ENCODE measurements around the gene UQCC3. TPM values are rescaled to one million over a fixed set of nuclear protein-coding genes. Genes with fewer than 3 reads are reported as not detected.
A peak's percentile ranks its signal among the peaks of the same experiment; 100 is the strongest.
"Not testable (repeated sequence)": the region's sequence is repeated elsewhere in the genome, so short reads cannot be mapped to it uniquely, and the experiment has no call there.

The UQCC3 gene
- total RNA-seq = 11.1 TPM

DNA sequence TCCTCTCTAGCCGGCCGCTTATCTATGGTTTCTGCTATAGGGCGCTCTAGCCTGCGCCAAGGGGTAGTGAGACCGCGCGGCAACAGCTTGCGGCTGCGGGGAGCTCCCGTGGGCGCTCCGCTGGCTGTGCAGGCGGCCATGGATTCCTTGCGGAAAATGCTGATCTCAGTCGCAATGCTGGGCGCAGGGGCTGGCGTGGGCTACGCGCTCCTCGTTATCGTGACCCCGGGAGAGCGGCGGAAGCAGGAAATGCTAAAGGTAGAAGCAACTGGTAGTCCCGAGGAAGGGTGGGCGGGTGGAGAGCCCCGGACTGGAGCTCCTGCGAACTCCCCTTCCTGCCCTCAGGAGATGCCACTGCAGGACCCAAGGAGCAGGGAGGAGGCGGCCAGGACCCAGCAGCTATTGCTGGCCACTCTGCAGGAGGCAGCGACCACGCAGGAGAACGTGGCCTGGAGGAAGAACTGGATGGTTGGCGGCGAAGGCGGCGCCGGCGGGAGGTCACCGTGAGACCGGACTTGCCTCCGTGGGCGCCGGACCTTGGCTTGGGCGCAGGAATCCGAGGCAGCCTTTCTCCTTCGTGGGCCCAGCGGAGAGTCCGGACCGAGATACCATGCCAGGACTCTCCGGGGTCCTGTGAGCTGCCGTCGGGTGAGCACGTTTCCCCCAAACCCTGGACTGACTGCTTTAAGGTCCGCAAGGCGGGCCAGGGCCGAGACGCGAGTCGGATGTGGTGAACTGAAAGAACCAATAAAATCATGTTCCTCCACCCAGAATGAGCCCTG lies at the start of gene UQCC3, which contains the start of gene LBHD1:
UQCC3 (plus strand) TSS at position 66 of the 782 bp plus-strand sequence; CDS start at position 139, 73 bp downstream.
LBHD1 (minus strand) TSS at position 660 of the 782 bp plus-strand sequence. CDS start 2,236 bp downstream, outside the sequence.
- DNase-seq (ENCODE audit: low spot score) = peak; percentile 76

DNA sequence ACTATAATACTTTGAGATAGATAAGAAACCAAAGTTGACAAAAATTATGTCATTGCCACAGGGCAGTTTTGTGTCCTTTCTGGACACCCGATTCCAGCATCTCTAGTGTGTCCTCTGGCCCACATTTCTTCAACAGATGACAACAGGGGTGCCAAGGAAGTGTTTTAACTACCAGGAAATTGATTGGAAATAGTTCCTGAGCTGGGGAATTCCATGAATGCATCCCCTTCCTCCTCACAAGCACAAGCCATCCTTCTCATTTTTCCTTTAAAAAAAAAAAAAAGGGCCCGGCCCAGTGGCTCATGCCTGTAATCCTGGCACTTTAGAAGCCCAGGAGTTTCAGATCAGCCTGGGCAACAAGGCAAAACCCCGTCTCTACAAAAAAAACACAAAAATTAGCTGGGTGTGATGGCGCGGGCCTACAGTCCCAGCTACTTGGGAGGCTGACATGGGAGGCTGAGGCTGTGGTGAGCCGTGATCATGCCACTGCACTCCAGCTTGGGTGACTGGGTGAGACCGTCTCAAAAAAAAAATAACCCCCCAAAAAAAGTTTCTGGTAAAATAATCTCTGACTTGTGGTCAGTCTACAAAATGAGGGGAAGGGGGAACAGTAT lies 48.9 kb upstream of the UQCC3 start:
- no peak for DNase-seq (ENCODE audit: low spot score)

DNA sequence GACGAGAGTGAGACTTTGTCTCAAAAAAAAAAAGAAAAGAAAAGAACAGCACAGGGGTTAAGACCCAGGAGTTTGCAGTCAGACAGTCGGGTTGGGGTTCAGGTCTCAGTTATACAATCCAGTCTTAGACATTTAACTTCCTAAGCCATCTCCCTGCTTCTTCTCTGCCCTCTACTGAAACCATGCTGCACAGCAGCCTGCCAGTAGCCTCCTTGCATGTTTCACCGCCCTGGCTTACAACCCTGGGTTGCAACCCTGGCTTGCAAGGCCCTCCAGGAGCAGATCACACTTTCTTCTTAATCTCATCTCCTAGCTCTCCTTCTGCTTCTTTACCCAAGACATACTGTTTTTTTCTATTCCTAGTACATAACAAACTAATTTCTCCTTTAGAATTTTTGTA lies 43.8 kb upstream of the UQCC3 start:
- DNase-seq (ENCODE audit: low spot score) = no peak

DNA sequence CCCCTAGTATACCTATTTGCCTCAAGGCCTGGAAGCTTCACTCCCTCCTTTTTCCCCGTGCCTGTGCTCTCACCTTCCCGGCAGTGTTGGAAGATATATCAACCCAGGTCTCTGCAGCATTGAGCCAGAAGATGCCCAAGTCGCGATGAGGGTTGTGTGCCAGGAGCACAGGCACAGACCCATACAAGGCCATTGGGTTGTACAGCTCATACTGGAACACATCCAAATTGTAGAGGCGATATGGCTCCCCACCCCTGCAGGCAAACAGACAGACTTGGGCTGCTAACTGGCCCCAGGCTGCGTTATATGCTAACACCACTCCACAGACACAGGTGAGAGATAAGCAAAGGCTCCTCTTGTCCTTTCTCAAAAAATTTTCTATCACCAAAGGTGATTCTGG lies 39.0 kb upstream of the UQCC3 start:
- no peak for DNase-seq (ENCODE audit: low spot score)

GRCh38 chr11:62644220-62644619 lies 27.3 kb upstream of the UQCC3 start:
- DNase-seq (ENCODE audit: low spot score) = no peak

DNA sequence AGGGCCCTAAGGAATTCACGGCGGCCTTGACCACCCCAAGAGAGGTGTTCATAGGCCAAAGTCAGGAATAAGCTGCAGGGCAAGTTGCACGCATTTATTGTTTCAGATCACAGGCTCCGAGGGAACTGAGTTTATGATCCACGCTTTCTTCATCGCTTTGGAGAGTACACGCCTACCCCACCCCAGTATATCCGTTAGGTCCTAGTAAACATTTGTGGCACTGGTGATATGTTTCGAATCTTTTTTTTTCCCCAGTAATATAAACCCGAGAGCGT lies 25.9 kb upstream of the UQCC3 start:
- DNase-seq (ENCODE audit: low spot score) = no peak

GRCh38 chr11:62645946-62646824 lies 25.3 kb upstream of the UQCC3 start, which contains the start of gene GANAB:
TSS of gene GANAB (minus strand) at chr11:62646613. CDS start at chr11:62646599, 14 bp downstream.
- peak; percentile 99 for DNase-seq (ENCODE audit: low spot score)

DNA sequence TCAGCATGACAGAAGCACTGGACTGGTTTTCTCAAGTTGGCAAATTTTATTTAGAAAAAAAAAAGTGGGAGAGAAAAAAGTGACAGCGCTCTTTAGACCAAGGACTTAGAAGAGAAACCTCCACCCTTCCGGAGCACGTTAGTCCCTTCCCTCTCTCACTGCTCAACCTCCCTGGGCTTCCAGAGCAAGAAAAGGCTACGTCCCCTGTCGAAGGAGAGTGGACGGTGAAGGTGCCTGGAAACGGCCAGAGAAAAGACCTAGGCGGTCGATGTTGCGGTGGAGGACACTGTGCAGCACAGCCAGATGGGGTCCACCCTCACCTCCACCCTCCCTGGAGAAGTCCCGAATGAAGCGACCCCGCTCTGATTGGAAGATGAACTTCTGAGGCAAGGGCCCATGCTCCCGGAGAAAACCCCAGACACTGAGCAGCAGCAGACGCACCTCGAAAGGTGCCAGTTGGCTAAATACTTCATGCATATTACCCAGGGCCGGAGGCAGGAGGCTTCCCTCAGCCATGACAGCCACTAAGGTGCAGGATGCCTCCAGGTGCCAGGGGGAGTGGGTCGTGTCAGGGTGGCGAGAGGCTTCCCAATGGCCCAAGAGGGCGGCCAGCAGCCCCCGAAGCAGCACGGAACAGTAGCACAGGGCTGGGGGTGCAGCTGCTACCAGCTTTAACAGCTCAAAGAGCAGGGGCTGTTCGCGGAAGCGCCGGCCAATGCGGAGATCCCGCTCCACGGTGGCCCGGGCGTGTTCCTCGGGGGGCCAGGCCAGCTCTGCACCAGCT lies 24.5 kb upstream of the UQCC3 start:
- DNase-seq (ENCODE audit: low spot score) = no peak

DNA sequence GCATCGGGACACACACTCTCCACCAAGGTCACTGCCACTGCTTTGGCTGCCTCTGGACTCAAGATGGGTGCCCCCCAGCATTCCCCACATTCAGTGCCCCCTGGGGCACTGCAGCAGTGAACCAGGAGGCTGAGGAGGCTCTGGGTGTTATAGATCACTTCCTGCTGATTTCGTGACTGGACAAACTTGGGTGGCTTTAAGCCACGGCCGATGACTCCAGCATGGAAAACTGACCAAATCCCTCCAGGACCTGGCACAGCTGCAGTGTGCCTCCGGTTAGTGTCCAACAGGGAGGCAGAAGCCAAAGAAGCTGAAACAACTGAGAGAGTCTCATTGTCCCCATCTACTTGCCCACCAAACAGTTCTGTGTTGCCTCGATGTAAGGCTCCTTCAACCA lies 23.9 kb upstream of the UQCC3 start:
- DNase-seq (ENCODE audit: low spot score) = no peak

DNA sequence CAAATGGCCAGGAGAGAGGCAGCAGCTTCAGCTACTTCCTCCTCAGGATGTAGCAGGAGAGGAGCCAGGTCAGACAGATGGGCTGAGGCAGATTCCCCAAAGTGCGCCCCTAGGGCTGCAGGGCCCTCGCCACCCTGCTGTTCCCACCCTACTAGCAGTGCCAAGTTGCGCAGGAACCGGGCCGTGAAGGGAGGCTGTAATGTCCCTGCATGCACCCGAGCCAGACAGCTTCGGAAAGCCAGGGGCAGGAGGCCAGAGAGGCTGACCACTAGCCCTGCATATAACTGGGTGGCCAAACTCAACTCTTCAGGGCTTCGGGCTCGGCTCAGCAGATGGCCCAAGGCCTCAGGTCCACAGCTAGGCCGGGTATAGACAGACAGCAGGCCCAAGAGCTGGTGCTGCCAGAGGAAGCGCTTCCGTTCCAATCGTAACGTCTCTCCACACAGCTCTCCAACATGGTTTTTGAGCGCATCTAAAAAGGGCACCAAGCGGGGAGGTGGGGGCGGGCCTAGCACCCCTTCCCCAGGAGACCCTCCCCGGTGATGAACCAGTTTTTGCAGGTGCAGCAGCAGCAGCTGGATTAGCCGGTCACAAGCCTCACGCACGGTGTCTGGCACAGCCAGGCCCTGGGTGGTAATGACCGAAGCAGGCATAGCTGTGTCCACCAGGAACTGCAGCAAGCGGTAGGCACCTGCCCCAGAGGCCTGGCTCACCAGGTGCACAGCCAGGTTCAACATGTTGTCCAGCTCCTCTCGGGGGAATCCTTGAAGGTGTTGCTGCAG lies 23.1 kb upstream of the UQCC3 start:
- no peak for DNase-seq (ENCODE audit: low spot score)

DNA sequence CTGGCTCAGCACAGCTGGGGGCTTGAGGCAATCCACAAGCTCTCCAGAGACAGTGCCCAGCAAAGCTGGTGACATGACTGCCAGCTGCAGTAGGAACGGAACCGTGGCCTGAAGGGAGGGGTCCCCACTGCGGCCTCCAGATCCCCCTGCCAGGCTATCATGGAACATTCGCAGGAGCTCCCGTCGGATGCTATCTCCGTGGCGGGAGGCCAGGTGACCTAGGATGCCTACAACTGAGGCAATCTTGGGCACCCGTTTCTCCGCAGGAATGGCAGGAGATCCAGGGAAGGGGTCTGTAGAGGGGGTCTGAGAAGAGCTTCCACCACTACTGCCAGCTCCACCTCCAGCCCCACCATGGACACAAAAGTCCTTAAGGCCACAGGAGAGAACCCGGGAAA lies 22.5 kb upstream of the UQCC3 start:
- DNase-seq (ENCODE audit: low spot score) = no peak

- no peak for DNase-seq (ENCODE audit: low spot score)
Measured at GRCh38 chr11:62649486-62649885, 22.0 kb upstream of the UQCC3 start.

DNA sequence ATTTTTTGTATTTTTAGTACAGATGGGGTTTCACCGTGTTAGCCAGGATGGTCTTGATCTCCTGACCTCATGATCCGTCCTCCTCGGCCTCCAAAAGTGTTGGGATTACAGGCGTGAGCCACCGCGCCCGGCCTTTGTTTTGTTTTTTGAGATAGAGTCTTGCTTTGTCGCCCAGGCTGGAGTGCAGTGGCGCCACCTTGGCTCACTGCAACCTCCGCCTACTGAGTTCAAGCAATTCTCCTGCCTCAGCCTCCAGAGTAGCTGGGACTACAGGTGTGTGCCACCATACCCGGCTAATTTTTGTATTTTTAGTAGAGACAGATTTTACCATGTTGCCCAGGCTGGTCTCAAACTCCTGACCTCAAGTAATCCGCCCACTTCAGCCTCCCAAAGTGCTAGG lies 21.2 kb upstream of the UQCC3 start:
- not testable (repeated sequence) for DNase-seq (ENCODE audit: low spot score)

DNA sequence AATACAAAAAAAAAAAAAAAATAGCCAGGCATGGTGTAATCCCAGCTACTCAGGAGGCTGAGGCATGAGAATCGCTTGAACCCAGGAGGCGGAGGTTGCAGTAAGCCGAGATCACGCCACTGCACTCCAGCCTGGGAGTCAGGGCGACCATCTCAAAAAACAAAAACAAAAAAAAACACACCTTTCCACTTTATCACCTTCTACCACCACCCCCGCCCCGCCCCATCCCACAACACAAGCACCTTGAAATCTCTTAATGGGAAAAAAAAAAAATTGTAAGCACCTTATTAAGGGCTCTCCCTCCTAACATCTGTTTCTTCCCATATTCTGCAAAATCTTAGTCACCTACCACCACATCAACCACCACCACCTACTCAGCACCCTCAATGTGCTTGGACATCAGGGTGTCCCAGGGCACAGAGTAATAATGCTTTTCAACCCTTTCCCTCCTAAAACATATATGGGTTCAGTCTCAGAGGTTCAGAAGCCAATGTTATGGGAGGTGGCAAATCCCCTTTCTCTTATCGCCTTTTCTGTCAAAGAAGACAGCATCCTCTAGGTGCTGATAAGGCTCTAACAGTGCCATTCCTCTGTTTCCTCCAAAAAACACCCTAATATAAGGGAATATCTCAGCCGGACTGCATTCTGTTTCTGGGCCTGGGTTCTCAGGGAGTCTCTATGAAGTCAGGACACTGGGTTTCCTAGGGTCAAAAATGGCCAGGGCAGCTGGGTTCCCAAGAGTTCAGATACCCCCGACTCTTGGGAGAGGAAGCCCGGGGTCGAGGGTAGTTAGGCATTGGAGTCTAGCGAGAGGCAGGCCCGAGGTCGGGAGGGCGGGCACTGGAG lies 19.1 kb upstream of the UQCC3 start:
- no peak for DNase-seq (ENCODE audit: low spot score)

- no peak for DNase-seq (ENCODE audit: low spot score)
Measured at GRCh38 chr11:62654297-62654696, 17.2 kb upstream of the UQCC3 start.

GRCh38 chr11:62656796-62657429 lies 14.6 kb upstream of the UQCC3 start:
- no peak for DNase-seq (ENCODE audit: low spot score)

DNA sequence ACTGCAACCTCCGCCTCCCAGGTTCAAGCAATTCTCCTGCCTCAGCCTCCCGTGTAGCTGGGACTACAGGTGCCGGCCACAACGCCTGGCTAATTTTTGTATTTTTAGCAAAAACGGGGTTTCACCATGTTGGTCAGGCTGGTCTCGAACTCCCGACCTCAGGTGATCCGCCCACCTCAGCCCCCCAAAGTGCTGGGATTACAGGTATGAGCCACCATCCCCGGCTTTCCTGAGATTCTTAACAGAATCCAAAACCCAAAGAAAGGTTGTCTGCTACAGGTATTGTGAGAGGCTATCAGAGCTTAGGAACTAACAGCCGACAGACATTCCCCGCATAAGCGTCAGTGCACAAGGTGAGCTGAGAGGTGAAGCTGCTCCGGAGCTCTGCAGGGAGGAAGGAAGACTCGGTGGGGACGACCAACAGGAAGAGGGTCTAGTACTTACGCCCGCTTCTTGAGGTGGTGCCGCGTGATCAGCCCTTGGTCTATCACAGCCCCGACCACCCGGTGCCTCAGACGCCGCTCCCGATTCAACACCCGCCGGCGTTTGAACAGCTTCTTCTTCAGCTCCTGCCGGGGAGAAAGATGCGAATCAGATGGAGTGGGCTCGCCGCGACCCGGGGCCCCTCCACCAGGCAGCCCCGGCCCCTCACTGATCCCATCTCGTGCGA lies 6.9 kb upstream of the UQCC3 start:
- DNase-seq (ENCODE audit: low spot score) = no peak

DNA sequence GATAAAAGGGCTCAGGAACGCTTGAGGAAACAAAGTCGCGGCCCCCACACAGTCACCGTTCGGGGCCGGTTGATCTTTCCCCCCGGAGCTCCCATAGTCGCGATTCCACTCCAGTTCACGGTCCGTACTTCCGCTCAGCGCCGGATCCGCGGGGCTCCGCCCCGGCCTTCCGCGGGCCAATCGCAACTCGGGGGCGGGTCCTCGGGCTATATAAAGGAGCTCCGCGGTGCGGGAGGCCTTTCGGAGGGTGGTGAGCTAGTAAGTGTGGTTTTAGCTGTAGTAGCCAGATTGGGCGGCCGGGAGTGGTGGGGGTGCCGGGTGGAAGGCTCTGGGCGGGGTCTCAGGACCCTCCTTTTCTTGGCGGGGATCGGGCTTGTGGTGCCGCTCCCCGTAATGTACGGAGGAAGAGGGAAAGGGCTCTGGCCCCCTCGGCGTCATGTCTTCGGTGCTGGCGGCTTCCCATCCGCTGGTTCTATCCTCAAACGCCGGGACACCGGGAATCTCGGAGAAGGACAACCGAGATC lies 6.3 kb upstream of the UQCC3 start, which contains the start of the genes C11orf98 and CSKMT:
C11orf98 (minus strand) TSS at position 136 of the 524 bp plus-strand sequence; CDS start at position 95, 41 bp downstream.
CSKMT (plus strand) TSS at position 238 of the 524 bp plus-strand sequence. CDS start 568 bp downstream, outside the sequence.
- DNase-seq (ENCODE audit: low spot score) = peak; percentile 96

Measured in mucosa of gallbladder (tissue), 1 donor.